SU-DHL-6 (cell line): Measurements from ENCODE around the gene PRDM11.

Source experiments
- H2AFZ ChIP-seq: fragments of 200-600 bp; sonication (generic); 2 replicates; pipeline ENCODE4 v1.6.1; 2014; ENCODE audit warnings: low read depth, mild to moderate bottlenecking, moderate library complexity, mixed read lengths, antibody characterized with exemption, low read length; ENCODE audit not compliant: severe bottlenecking
- H3F3A ChIP-seq: fragments of 200-600 bp; shearing (Covaris generic); 2 replicates; pipeline ENCODE4 v1.6.0; 2016; ENCODE audit warnings: antibody characterized with exemption, mild to moderate bottlenecking; ENCODE audit not compliant: insufficient read depth
- H3K27ac ChIP-seq: fragments of 200-600 bp; sonication (generic); 2 replicates; pipeline ENCODE4 v1.5.1; 2016; ENCODE audit warnings: low read depth, mild to moderate bottlenecking, low read length, moderate library complexity, mixed read lengths
- H3K27me3 ChIP-seq: fragments of 200-600 bp; sonication (generic), shearing (Covaris generic); 2 replicates; pipeline ENCODE4 v1.6.0; 2014; ENCODE audit warnings: mild to moderate bottlenecking, low read length
- H3K36me3 ChIP-seq: fragments of 200-600 bp; sonication (generic); 2 replicates; pipeline ENCODE4 v1.6.1; 2014; ENCODE audit warnings: mild to moderate bottlenecking, low read length, mixed read lengths
- H3K4me2 ChIP-seq: fragments of 300-600, 200-600 bp; shearing (Covaris generic), sonication (generic); 2 replicates; pipeline ENCODE4 v1.6.0; 2014; ENCODE audit warnings: low read length, low read depth, mild to moderate bottlenecking; ENCODE audit not compliant: poor library complexity, severe bottlenecking
- H3K4me3 ChIP-seq: fragments of 200-600 bp; sonication (generic); 2 replicates; pipeline ENCODE4 v1.5.1; 2014; ENCODE audit warnings: antibody characterized with exemption, low read length, mild to moderate bottlenecking, mixed read lengths; ENCODE audit not compliant: insufficient read depth, poor library complexity, severe bottlenecking
- H3K79me2 ChIP-seq: fragments of 200-600 bp; sonication (generic); 2 replicates; pipeline ENCODE4 v1.6.1; 2014; ENCODE audit warnings: mild to moderate bottlenecking, low read length, moderate library complexity; ENCODE audit not compliant: insufficient read depth
- H3K9ac ChIP-seq: fragments of 200-600 bp; sonication (generic); 2 replicates; pipeline ENCODE4 v1.7.0; 2014; ENCODE audit warnings: mild to moderate bottlenecking, low read length
- H3K9me2 ChIP-seq: fragments of 200-600 bp; sonication (generic); replicated peaks from 2 replicates; pipeline ENCODE4 v1.6.1; 2014; ENCODE audit warnings: low read length; ENCODE audit not compliant: insufficient read depth
- H3K9me3 ChIP-seq: fragments of 200-600 bp; sonication (generic); 2 replicates; pipeline ENCODE4 v1.6.1; 2014; ENCODE audit warnings: low read length, mixed read lengths; ENCODE audit not compliant: insufficient read depth
- H4K20me1 ChIP-seq: fragments of 200-600 bp; sonication (generic); 2 replicates; pipeline ENCODE4 v1.6.1; 2014; ENCODE audit warnings: low read depth, mild to moderate bottlenecking, antibody characterized with exemption, low read length, moderate library complexity, mixed read lengths
- EZH2phosphoT487 ChIP-seq: fragments of 200-600 bp; sonication (generic), shearing (Covaris generic); conservative IDR thresholded peaks from 2 replicates; pipeline ENCODE4 v1.6.1; 2018; ENCODE audit warnings: mild to moderate bottlenecking, antibody characterized with exemption, low read length, moderate library complexity, mixed read lengths
- TF ChIP-seq, protein P1 (sequence below): fragments of 200-600 bp; sonication (generic); IDR thresholded peaks from one replicate; pipeline ENCODE4 v1.5.1; 2017; ENCODE audit warnings: antibody characterized with exemption, mild to moderate bottlenecking, low read length, moderate library complexity; ENCODE audit not compliant: insufficient read depth, poor library complexity, severe bottlenecking

The PRDM11 gene

DNA sequence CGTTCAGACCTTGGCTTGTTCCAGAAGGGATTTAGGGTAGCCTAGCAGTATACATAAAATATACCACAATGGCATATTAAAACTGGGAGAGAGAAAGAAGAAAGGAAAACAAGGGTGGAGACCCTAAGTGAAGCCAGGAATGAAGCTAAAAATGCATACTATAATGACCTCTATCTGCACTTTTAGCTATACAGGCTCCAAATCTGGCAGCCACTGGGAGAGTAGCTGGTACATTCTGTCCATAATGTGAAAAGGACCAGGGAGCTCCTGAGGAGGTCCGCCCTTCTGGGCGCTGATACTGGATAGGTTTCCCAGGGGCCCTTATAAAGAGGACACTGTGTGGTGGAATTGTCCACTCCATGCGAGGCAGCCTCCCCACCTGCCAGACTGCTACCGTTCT lies 42.8 kb downstream of the PRDM11 start:
- Histone ChIP-seq H3K4me2 (no peak overlapping the region), H3K79me2 (no peaks in the 10 kb centered on the region), H3K27ac (no peak overlapping the region), H2AFZ (no peak overlapping the region), H3K27me3 (no peaks in the 10 kb centered on the region), H3K9me3 (no peaks in the 10 kb centered on the region), H3K9me2 (no peaks in the 10 kb centered on the region), H3K9ac (no peak overlapping the region), H3F3A (no peaks in the 10 kb centered on the region), H3K4me3 (no peak overlapping the region), H4K20me1 (no peaks in the 10 kb centered on the region), H3K36me3 (no peaks in the 10 kb centered on the region)
- no peak for TF ChIP-seq EZH2phosphoT487
- TF ChIP-seq, protein P1, sequence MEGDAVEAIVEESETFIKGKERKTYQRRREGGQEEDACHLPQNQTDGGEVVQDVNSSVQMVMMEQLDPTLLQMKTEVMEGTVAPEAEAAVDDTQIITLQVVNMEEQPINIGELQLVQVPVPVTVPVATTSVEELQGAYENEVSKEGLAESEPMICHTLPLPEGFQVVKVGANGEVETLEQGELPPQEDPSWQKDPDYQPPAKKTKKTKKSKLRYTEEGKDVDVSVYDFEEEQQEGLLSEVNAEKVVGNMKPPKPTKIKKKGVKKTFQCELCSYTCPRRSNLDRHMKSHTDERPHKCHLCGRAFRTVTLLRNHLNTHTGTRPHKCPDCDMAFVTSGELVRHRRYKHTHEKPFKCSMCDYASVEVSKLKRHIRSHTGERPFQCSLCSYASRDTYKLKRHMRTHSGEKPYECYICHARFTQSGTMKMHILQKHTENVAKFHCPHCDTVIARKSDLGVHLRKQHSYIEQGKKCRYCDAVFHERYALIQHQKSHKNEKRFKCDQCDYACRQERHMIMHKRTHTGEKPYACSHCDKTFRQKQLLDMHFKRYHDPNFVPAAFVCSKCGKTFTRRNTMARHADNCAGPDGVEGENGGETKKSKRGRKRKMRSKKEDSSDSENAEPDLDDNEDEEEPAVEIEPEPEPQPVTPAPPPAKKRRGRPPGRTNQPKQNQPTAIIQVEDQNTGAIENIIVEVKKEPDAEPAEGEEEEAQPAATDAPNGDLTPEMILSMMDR, result no peak

DNA sequence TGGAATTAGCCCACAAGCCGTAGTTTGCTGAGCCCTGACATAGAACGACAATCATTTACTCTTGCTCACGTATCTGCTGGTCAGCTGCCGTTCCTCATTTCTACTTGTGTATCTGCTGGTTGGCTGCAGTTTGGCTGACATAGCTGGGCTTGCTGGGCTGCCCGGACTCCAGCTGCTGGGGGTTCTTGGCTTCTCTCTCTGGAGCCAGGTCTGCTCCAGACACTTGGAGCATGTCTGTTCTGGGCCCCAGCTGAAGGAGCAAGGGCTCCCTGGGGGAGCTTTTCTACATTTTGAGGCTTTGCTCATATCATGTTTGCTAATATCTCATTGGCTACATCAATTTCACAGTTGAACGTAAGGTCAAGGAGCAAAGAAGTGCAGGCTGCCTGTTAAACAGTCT lies 47.3 kb downstream of the PRDM11 start:
- H3K9me2 ChIP-seq, result no peaks in the 10 kb centered on the region
- no peaks in the 10 kb centered on the region for H4K20me1 ChIP-seq
- TF ChIP-seq, protein P1, result no peak
- TF ChIP-seq EZH2phosphoT487, result no peak
- no peaks in the 10 kb centered on the region for H3K9me3 ChIP-seq
- H3K4me2 ChIP-seq, result no peak overlapping the region
- no peak overlapping the region for H3K4me3 ChIP-seq
- no peak overlapping the region for H3K9ac ChIP-seq
- H3F3A ChIP-seq, result no peaks in the 10 kb centered on the region
- no peaks in the 10 kb centered on the region for H3K27me3 ChIP-seq
- no peak overlapping the region for H2AFZ ChIP-seq
- no peak overlapping the region for H3K27ac ChIP-seq
- H3K36me3 ChIP-seq, result no peaks in the 10 kb centered on the region
- no peaks in the 10 kb centered on the region for H3K79me2 ChIP-seq

DNA sequence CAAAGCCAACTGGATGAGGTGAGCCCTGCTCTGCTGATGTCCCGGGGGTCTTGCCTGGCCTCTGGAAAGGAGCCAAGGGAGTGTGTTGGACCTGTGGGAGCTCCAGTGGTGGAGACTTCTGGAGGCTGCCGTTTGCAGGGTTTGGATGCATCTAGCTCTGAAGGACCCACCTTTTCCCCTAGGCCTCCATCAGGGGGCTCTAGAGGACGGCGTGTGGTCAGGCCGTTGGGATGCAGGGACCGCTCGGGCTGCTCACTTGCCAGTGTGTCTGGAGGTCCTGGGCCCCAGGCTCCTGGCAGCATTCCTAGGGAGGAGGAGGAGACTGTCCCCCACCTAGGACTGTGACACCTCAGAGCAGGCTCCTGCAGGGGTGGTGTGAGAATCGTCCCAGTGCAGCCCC lies 58.3 kb downstream of the PRDM11 start:
- no peak overlapping the region for H3K4me3 ChIP-seq
- no peak overlapping the region for H3K27ac ChIP-seq
- H3K9me2 ChIP-seq, result no peaks in the 10 kb centered on the region
- no peak overlapping the region for H3K4me2 ChIP-seq
- no peak overlapping the region for H2AFZ ChIP-seq
- TF ChIP-seq, protein P1, result no peak
- no peak for TF ChIP-seq EZH2phosphoT487
- no peaks in the 10 kb centered on the region for H3F3A ChIP-seq
- H3K27me3 ChIP-seq, result no peaks in the 10 kb centered on the region
- H3K79me2 ChIP-seq, result no peaks in the 10 kb centered on the region
- no peaks in the 10 kb centered on the region for H3K9me3 ChIP-seq
- H3K36me3 ChIP-seq, result no peaks in the 10 kb centered on the region
- no peaks in the 10 kb centered on the region for H4K20me1 ChIP-seq
- H3K9ac ChIP-seq, result no peak overlapping the region

DNA sequence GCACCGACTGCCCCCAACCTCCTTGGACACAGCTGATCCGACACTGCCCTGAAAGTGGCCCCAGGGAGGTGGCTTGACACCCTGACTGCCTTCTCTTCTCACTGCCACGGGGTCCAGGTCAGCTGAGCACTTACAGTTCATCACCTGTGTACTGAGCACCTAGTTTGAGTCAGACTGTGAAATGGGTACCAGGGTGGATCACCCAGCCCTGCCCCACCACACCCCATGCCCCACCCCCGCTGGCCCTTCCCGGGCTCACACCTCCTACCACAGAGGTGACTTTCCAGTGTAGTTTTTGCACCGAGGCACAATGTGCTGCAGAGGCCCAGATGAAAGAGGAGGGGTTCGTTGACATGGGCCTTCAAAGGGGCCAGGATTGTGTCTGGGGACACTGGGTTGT lies 59.5 kb downstream of the PRDM11 start:
- H3K4me3 ChIP-seq, result no peak overlapping the region
- no peak overlapping the region for H3K9ac ChIP-seq
- no peaks in the 10 kb centered on the region for H3K9me2 ChIP-seq
- no peak overlapping the region for H2AFZ ChIP-seq
- no peaks in the 10 kb centered on the region for H3K36me3 ChIP-seq
- no peaks in the 10 kb centered on the region for H3K9me3 ChIP-seq
- no peaks in the 10 kb centered on the region for H3K79me2 ChIP-seq
- TF ChIP-seq, protein P1, result no peak
- TF ChIP-seq EZH2phosphoT487, result no peak
- H3K4me2 ChIP-seq, result no peak overlapping the region
- H3K27me3 ChIP-seq, result no peaks in the 10 kb centered on the region
- no peak overlapping the region for H3K27ac ChIP-seq
- H3F3A ChIP-seq, result no peaks in the 10 kb centered on the region
- no peaks in the 10 kb centered on the region for H4K20me1 ChIP-seq
